CD4-positive, alpha-beta T cell treated with Interleukin-15 for 4 hours (primary cell): Measurements from ENCODE around the gene CTNNA3.
"Not testable (repeated sequence)": the region's sequence is repeated elsewhere in the genome, so short reads cannot be mapped to it uniquely, and the experiment has no call there.

Source experiments
- DNase-seq: peaks from one replicate; pipeline ENCODE4 v3.0.0-alpha.2; 2020; ENCODE audit warnings: low spot score

CTNNA3 gene

DNA sequence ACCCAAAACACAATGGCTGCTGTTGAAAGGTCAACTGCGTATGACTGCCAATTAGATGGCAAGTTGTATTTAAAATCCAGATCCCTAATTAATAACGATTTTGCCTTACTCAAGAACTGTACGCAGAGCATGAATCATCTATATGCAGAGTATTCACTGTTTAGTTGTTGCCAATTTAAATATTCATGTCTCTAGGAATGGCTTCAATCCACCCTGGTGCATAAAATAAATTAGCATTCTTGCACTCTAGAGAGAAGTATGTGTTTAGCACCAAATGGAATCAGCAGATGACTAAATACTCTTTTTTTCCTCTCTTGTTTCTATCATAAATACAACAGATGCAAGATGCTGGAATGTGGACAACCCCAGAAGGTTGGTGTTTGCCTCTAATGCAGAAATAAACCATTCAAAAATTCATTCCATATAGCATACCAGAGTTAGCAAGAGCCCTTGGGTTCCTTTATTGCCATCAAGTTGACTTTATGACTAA, 449.9 kb downstream of the CTNNA3 start:
- no peak for DNase-seq

DNA sequence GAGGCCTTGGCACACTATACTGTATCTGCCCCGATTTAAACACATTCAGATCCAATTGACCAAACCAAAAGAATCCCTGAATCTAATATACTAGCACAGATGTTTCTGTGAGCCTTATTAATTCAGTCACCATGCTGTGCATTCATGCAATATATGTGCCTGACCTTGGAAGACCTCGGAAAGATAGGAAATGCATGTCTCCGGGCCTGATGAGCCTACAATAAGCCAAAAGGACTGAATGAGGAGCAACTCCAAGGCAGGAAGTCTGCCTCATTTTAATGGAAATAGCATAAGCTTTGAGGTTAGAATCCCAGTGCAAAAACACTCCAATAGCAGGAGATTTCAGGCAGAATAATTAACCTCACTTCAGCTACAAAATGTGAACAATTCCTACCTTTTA, 453.5 kb downstream of the CTNNA3 start:
- DNase-seq, result no peak

DNA sequence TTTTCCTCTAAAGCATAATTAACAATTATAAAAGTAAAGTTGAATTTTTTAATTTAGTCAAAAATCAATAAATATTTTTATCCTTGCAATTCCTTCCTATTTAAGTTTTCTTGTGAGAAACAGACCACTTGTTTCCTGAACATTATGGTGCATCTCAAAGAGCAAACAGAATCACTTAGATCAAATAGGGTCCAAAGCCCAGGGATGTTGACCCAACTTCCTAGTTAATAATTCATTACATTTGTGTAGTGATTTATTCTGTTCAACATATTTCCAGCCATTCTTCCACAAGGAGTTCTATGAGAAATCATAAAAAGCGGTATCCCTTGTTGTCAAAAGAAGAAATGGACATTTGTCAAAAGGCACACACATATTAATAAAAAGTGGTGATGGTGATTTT, 454.5 kb downstream of the CTNNA3 start:
- no peak for DNase-seq

DNA sequence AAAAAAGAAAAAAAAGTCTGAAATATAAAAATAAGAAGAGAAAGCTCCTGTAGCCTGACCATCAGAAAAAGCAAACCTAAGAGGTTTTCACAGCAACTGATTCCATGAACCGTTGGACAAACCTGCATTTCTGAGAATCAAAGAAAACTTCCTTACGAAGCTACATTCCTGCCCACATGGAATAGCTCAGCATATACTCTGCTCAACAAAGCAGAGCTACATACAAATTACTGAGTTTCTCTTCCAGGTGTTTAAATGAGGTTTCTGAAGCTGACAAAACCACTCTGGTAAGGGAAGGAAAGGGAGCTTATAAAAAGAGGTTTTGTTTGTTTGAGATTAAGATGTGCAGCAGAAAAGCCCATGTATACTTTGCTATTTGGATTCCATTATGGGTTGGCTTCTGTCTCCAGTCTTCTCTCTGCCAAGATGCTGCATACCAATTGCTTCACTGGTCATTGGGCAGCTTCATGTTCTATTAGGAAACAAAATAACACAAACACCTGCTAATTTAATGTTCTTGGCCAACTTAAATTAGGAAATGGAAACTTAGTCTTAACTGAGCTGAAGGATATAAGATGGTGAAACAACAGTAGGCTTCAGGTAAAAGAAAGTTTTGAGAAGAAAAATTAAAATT, 456.0 kb downstream of the CTNNA3 start:
- no peak for DNase-seq

DNA sequence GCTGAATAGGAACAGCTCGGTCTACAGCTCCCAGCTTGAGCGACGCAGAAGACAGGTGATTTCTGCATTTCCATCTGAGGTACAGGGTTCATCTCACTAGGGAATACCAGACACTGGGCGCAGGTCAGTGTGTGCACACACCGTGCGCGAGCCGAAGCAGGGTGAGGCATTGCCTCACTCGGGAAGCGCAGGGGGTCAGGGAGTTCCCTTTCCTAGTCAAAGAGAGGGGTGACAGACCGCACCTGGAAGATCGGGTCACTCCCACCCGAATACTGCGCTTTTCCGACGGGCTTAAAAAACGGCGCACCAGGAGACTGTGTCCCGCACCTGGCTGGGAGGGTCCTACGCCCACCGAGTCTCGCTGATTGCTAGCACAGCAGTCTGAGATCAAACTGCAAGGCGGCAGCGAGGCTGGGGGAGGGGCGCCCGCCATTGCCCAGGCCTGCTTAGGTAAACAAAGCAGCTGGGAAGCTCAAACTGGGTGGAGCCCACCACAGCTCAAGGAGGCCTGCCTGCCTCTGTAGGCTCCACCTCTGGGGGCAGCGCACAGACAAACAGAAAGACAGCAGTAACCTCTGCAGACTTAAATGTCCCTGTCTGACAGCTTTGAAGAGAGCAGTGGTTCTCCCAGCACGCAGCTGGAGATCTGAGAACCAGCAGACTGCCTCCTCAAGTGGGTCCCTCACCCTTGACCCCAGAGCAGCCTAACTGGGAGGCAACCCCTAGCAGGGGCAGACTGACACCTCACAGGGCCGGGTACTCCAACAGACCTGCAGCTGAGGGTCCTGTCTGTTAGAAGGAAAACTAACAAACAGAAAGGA, 465.1 kb downstream of the CTNNA3 start:
- DNase-seq, result not testable (repeated sequence)

DNA sequence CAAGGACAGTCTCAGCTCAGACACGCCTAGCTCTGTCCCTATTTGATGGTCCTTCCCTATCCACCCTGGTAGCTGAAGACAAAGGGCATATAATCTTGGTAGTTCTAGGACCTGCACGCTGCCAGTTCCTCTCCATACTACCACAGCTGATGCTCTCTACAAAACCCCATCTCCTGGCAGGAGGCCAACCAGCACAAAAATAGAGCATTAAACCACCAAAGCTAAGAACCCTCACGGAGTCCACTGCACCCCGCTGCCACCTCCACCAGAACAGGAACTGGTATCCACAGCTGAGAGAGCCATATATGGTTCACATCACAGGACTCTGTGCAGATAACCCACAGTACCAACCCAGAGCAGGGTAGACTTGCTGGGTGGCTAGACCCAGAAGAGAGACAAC, 470.8 kb downstream of the CTNNA3 start:
- DNase-seq, result no peak

DNA sequence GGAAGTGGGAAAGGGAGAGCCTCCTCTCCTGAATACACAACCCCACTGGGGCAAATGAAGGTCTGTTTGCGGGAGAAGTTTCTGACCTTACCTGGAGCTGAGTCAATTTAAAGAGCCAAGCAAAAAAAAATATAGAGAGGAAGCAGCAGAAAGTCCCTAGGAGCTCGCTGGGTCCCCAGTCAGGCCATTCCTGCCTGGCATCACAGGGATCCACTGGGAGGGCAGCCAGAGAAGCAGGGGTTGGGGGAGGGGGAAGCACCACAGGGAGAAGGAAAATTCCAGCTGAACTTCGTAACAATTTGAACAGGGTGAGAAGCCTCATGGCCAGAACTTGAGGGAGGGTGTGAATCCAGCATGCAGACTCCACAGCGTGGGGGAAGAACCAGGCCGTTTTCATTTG, 471.4 kb downstream of the CTNNA3 start:
- no peak for DNase-seq

DNA sequence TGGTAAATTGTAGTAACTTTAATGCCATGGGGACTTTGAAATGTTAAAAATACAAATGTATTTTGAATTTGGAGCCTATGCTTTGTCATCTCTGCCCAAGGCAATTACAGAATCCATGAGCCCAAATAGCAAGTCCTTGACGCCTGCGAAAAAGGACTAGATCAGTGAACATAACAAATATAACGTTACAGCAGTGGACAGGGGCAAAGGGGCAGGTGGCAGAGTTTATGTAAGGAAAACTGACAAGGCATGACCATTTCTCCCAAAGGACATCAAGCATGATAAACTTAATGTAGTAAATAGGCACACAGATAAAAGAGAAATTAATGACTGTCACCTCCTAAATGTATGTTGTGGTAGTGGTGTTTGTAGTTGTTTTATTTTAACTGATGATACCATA, 473.1 kb downstream of the CTNNA3 start:
- no peak for DNase-seq

DNA sequence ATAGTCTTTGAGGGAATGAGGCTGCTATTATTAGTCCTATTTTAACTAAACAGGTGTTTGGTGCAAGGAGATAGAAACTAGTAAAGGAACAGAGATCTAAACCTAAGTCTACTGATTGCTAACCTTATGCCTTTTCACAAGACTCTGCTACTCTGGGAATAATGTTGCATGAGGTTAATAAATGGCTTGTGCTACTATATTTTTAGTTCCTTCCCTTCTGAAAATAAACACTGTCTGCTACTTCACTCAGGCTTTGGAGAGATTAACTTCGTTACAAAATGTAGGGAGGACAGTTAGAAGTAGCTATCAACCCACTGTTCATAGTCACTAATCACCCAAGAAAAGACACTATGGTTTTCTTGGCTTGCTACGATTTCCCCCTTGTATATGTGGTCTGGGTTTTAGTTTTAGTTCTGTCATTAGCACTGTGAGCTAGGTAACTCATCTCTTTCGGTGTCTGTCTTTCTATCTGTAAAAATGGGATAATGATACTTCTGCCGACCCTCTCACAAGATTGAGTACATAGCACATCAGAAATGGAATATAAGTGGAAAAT, 474.0 kb downstream of the CTNNA3 start:
- no peak for DNase-seq

DNA sequence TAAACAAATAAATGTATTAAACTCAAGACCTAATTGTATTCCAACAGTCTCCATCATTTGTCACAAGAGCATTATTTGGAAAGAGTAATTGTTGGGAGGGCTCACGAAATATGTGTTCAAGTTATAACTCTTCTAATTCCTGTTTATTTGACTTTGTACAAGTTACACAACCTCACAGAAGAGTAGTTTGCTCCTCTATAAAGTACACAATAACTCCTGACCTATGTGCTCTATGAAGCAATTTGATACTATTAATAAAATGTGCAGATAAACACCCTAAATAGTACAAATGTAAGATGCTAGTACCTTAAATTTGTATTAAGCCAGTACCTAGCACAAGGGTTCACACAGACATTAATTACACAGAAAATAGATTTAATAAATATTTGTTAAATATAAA, 484.3 kb downstream of the CTNNA3 start:
- no peak for DNase-seq

DNA sequence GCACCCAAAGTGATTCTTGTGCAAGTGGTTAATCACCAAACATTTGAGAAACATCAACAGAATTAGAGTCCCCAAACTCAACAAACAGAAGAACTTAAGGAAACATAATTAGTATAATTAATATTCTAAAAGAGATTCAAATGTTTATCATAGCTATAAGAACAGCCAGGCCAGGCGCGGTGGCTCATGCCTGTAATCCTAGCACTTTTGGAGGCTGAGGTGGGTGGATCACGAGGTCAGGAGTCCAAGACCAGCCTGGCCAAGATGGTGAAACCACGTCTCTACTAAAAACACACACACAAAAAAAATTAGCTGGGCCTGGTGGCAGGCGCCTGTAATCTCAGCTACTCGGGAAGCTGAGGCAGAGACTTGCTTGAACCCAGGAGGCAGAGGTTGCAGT, 488.1 kb downstream of the CTNNA3 start:
- DNase-seq, result not testable (repeated sequence)

DNA sequence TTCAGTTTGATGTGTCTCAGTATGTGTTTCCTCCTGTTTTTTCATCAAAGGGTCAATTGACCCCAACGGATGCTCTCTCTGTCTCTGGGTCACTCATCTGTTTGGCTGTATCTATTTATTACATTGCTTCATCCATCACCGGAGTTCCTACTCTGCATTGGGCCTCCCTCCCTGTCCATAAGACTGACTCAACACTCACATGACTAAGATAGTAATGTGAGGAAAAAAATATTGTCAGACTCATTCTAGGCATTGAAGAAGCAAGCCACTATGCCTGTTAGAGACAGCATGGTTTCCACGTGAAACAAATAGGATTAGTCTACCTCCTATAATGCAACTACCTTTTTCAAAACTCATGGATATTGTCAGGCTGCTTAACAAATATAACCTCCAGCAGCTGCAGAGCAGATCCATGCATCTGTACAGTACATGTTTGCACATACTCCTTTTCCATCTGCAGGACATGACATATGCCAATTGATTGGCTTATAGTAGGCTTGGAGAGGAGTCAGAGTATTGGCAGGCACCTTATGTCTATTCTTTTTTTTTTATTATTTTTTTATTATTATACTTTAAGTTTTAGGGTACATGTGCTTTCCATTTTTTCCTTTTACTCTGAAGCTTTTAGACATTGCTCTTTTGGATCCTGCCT, 495.0 kb downstream of the CTNNA3 start:
- no peak for DNase-seq

DNA sequence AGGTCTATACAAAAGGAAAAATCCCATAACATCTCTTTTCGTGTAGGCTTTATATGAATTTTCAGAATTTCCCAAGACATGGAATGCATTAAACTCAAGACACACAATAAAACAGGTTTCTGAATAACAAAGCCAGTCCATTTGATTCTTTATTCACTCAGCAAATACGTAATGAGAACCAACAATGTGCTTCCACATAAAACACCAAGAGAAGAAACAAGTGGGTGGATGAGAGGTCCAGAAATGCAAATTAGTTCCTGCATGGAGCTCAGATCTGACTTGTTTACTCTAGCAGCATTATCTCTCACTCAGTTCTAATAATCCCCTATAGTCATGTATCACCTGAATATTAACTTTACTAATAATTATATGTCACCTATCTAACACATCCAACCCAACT, 520.6 kb downstream of the CTNNA3 start:
- DNase-seq, result no peak

DNA sequence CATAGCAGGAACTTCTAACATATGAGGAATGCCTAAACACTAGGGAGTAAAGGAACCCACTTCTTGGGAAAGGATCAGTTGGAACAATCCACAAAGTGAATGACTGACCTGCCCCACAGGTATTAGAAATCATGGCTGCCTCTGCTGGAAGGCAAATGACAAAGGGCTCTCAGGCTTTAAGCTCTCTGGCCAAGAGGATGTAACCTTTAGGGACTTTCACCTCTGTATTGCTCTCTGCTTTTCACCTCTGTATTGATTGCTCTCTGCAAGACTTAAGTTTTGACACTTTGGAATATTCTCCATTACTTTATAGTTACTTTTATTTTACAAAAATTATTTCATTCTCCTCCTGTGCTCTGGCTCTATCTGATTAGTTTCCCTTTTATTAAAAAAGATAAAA, 522.2 kb downstream of the CTNNA3 start:
- no peak for DNase-seq

DNA sequence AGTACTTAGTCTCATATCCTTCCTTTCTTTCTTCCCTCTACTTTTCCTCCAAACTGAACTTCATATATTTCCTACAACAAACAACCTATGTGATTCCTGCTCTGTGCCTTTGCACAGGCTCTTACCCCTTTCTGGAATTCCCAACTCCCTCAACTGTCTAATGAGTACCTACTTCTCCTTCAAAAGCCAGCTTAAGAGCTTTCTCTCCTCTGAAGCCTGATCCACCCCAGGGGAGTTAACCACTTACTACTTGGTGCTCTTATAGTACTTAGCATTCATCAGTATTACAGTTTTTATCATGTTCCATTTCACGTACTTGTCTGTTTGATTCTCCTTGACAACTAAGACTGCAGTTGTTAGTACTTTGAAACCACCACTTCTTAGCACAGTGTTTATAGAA, 524.0 kb downstream of the CTNNA3 start:
- no peak for DNase-seq

DNA sequence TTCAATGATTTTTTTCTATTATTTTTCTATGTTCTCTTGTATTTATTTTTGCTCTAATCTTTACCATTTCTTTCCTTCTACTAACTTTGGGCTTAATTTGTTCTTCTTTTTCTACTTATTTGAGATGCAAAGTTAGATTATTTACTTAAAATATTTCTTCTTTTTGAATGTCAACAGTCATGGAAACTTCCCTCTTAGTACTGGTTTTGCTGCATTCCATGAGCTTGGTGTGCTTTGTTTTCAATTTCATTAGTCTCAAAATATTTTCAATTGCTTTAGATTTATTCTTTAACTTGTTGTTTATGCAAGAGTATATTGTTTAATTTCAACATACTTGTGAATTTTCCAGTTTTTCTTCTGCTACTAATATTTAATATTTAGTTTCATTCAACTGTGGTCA, 539.8 kb downstream of the CTNNA3 start:
- DNase-seq, result no peak

DNA sequence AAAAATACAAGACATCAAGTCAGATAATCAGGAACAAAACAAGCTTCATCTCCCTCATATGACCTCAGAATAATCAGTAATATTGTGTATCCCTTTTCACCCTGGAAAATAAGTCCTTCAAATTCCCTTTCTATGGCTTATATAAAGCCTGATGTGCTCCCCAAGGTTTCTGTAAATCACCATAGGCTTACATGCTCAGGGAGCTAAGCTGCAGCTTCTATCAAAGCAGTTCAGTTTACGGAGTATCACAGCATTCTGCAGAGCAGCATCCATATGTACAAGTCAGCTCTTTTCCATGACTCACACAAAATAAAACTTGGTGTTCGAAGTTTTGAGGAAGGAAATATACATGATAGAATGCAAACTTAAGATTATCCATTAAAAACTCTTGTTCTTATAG, 544.5 kb downstream of the CTNNA3 start:
- no peak for DNase-seq

DNA sequence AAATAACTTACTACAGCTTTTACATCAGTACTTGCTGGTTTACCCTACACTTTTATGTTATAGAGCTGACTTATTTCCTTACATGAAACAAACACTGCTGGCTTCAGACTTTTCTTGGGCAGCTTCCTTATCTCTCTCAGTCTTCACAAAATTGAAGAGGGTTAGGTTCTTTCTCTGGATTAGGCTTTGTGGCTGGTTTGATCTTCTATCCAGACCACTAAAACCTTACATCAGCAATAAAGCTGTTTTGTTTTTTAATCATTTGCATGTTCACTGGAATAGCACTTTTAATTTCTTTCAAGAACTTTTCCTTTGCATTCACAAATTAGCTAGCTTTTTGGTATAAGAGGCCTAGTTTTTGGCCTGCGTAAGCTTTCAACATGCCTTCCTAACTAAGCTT, 551.5 kb downstream of the CTNNA3 start:
- no peak for DNase-seq

DNA sequence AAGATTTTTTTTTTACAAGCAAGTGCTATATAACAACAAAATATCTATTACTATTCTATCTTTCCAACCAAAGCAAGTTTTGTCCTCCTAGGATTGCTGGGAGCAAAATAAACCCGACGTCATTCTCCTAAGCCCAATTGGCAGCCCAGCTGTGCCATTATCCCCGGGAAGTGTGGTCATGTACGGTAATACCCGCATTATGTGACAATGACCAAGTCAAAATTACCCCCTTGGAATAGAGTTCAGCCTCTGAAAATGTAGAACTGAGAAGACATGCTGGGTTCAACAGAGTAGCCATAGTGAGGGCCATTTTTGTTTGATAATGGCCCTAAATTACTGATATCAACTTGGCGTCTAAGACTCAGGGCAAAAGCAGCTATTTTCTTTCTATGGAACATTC, 554.7 kb downstream of the CTNNA3 start:
- no peak for DNase-seq

DNA sequence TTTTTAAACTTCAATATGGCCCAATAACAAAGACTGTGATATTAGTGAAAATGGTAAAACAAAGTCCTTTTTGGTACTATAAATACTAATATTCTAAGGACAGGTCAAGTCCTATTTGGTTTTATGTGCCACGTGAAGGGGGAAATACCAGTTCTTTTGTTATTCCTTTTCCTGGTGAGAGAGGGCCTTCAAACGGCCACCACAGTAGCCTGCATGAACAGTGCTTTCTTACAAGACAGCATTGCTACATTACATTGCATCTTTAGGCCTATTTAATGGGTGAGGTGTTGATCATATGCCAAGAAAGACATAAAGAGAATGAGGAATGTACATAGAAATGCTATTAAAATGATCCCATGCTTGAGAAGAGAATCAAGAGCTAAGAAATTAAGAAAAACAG, 555.4 kb downstream of the CTNNA3 start:
- DNase-seq, result no peak

DNA sequence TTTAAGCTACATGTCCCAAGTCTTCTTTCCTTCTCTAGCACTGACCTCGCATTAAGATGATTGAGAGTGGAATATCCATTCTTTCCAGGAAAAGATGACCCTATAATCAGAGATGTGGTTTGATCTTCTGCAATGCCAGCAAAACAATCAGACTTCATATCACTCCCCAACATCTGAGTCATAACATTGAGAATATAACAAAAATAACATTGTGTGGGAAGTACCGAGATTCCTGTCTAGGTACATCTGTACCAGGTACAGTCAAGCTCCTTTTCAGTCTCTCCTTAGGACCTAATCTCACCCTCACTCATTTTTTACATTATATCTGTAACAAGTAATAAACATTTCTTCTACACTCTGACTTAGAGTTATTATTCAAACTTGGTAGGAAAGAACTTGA, 568.6 kb downstream of the CTNNA3 start:
- DNase-seq, result no peak

DNA sequence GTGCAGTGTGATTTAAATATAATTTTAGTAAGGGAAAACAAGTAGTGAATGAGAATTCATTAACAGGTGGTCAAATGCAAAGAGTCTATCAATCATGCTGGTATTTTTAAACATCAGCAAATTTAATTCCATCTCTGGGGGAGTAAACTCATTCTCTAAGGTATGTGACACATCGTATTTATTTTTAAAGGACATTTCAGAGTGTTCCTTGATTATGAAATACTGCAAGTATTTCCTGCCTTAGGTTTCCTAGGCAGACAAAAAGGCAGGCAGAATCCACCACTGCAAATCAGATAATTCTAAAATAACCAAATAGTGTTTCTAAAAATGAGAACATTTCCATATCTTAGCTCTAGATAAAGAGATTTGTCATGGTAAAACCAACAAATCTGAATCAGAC, 576.3 kb downstream of the CTNNA3 start:
- DNase-seq, result no peak

DNA sequence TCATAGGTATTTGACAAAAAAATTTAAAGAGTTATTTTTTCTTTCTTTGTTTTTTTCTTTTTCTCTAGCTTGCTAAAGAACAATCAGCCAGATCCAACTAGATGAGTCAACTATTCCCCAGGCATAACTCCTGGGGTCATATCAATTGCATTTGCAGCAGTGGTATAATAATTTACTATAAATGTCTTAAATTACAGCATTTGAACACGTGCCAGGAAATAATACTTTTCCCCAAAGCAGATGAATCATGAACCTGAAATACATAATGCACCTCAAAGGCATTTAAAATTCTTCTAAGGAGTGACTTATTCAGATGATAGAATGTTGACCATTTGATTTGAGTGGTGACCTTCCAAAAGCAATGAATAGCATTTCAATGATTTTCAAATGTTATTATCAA, 580.0 kb downstream of the CTNNA3 start:
- DNase-seq, result no peak
